Testis (tissue), 2 donors: Measurements from ENCODE around the gene L2HGDH.

ENCODE experiments used
- CTCF ChIP-seq, 3 experiments: fragments of 450-650 bp in 2 of 3; fragments of 200-600 bp in 1 of 3; sonication (generic) in 1 of 3; IDR thresholded peaks; one replicate each; pipeline ENCODE4 v1.5.1; 2016 to 2019; ENCODE audit warnings: antibody characterized with exemption in 3 of 3, mild to moderate bottlenecking in 2 of 3, moderate library complexity in 1 of 3
- POLR2A ChIP-seq: fragments of 450-650 bp; IDR thresholded peaks from one replicate; pipeline ENCODE4 v1.6.1; 2017; ENCODE audit warnings: antibody characterized with exemption, mild to moderate bottlenecking, moderate library complexity

- no peak for TF ChIP-seq CTCF (IDR thresholded peaks at IDR 0.05)
- TF ChIP-seq POLR2A, result no peak
Measured at GRCh38 chr14:50347521-50347920, 35.5 kb upstream of the L2HGDH start.
